ENCODE results near the gene RNF145.

GRCh38 chr5:159174511-159175168 is 34.7 kb downstream of the RNF145 start:
- TF ChIP-seq CEBPB (IDR thresholded peaks at IDR 0.05): no peak
- TF ChIP-seq USF1 (IDR thresholded peaks at IDR 0.05): no peak

Measured in Ishikawa (cell line).